Vagina (tissue), 2 donors: ENCODE measurements around the gene USP10.
"Not testable (repeated sequence)": the region's sequence is repeated elsewhere in the genome, so short reads cannot be mapped to it uniquely, and the experiment has no call there.

Source experiments
- CTCF ChIP-seq, 3 experiments: fragments of 450-650 bp in 2 of 3; fragments of 200-600 bp in 1 of 3; sonication (generic) in 1 of 3; IDR thresholded peaks; one replicate each; pipeline ENCODE4 v1.5.1; 2017 to 2019; ENCODE audit warnings: antibody characterized with exemption in 3 of 3, mild to moderate bottlenecking in 2 of 3, moderate library complexity in 2 of 3
- POLR2A ChIP-seq, 2 donors: fragments of 450-650 bp; IDR thresholded peaks; one replicate each; pipeline ENCODE4 v1.6.1; 2017; ENCODE audit warnings: antibody characterized with exemption in 2 of 2, mild to moderate bottlenecking in 2 of 2, moderate library complexity in 2 of 2

DNA sequence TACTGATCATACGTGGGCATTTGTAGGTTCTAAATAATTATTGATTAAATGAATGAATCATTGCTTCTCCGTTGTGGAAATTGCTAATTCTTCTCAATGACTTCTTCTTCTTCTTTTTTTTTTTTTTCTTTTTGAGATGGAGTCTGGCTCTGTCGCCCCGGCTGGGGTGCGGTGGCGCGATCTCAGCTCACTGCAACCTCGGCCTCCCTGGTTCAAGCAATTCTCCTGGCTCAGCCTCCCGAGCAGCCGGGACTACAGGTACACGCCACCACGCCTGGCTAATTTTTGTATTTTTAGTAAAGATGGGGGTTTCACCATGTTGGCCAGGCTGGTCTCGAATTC, 32.5 kb downstream of the USP10 start:
- not testable (repeated sequence) for TF ChIP-seq CTCF, POLR2A (IDR thresholded peaks at IDR 0.05)
